Mesendoderm (in vitro differentiated cells): ENCODE data around the gene CSNK1A1L.

ENCODE experiments used
- DNase-seq: peaks from one replicate; pipeline ENCODE4 v3.0.0; 2013
- H2AK5ac ChIP-seq: 2 replicates; pipeline ENCODE4 v1.6.1; 2013; ENCODE audit warnings: low read length, inconsistent platforms
- H2BK120ac ChIP-seq: 2 replicates; pipeline ENCODE4 v1.6.1; 2013; ENCODE audit warnings: low read depth, mild to moderate bottlenecking, low read length, moderate library complexity, mixed read lengths
- H2BK15ac ChIP-seq: replicated peaks from 2 replicates; pipeline ENCODE4 v1.6.1; 2013; ENCODE audit warnings: low read depth, mild to moderate bottlenecking, moderate library complexity
- H2BK5ac ChIP-seq: 2 replicates; pipeline ENCODE4 v1.6.1; 2013; ENCODE audit warnings: low read length, inconsistent platforms
- H3K18ac ChIP-seq: 2 replicates; pipeline ENCODE4 v1.6.1; 2013; ENCODE audit warnings: mild to moderate bottlenecking, low read length, mixed read lengths
- H3K23ac ChIP-seq: one replicate; pipeline ENCODE4 v1.6.1; 2013; ENCODE audit warnings: low read length
- H3K27ac ChIP-seq: 2 replicates; pipeline ENCODE4 v1.5.1; 2013; ENCODE audit warnings: low read depth, mild to moderate bottlenecking, inconsistent platforms, low read length, moderate library complexity
- H3K27me3 ChIP-seq: 2 replicates; pipeline ENCODE4 v1.6.1; 2013; ENCODE audit warnings: low read length, control low read depth, mild to moderate bottlenecking, inconsistent platforms; ENCODE audit not compliant: insufficient read depth, poor library complexity
- H3K36me3 ChIP-seq: 2 replicates; pipeline ENCODE4 v1.6.1; 2013; ENCODE audit warnings: low read length, inconsistent platforms; ENCODE audit not compliant: control insufficient read depth, insufficient read depth
- H3K4ac ChIP-seq: one replicate; pipeline ENCODE4 v1.6.1; 2013; ENCODE audit warnings: low read depth, mild to moderate bottlenecking, low read length, moderate library complexity
- H3K4me1 ChIP-seq: 2 replicates; pipeline ENCODE4 v1.6.1; 2013; ENCODE audit warnings: low read depth, low read length, inconsistent platforms; ENCODE audit not compliant: control insufficient read depth
- H3K4me2 ChIP-seq: 2 replicates; pipeline ENCODE4 v1.6.1; 2013; ENCODE audit warnings: low read length
- H3K4me3 ChIP-seq: 2 replicates; pipeline ENCODE4 v1.5.1; 2013; ENCODE audit warnings: mild to moderate bottlenecking, low read length
- H3K56ac ChIP-seq: one replicate; pipeline ENCODE4 v1.6.1; 2013; ENCODE audit warnings: low read length
- H3K79me1 ChIP-seq: 2 replicates; pipeline ENCODE4 v1.6.1; 2013; ENCODE audit warnings: low read length, inconsistent platforms
- H3K79me2 ChIP-seq: 2 replicates; pipeline ENCODE4 v1.6.1; 2013; ENCODE audit warnings: mild to moderate bottlenecking, low read length; ENCODE audit not compliant: control insufficient read depth, insufficient read depth
- H3K9ac ChIP-seq: 2 replicates; pipeline ENCODE4 v1.6.1; 2013; ENCODE audit warnings: low read length, inconsistent platforms
- H4K5ac ChIP-seq: one replicate; pipeline ENCODE4 v1.6.1; 2013; ENCODE audit warnings: low read length
- H4K8ac ChIP-seq: one replicate; pipeline ENCODE4 v1.6.1; 2013; ENCODE audit warnings: low read depth, mild to moderate bottlenecking, control low read depth, low read length, moderate library complexity
- WGBS: extraction: QIAGEN DNeasy Blood & Tissue Kit; methylation state at CpG from one replicate; pipeline ENCODE4 v1.1.7; 2013; ENCODE audit warnings: low lambda C conversion rate, missing lambda C conversion rate; ENCODE audit not compliant: insufficient coverage; ENCODE audit errors: extremely low coverage; 5-methylcytosine and 5-hydroxymethylcytosine counted together

CSNK1A1L gene

DNA sequence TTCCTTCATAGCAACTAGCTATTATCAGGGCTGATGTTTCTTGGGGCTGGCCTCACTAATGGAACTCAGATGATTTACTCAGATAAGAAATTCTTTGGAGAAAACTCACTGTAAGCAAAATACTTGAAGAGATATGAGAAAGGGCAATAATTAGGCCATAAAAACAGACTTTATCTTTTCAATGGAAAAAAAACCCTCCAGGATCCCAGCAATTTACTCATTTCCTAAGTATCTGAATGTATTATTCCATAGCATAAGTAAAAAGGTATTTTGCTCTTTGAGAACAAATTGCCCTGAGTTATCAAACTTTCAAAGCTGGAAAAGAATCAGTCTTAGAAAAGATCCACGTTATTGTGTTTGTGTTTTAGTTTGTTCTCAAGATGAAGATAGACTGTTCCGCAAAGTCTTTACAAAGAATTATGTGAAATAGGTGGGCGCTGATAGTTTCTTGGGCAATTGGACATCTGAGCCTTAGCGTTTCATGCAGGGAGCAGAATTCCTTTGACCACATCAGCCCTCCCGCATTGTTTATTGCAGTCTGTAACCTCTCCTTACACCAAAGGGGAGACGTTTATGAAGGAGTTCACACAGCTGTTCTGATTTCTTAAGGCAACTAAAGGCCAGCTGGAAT, 29.1 kb upstream of the CSNK1A1L start:
- Histone ChIP-seq H3K23ac (no peak overlapping the region), H2BK15ac (no peak overlapping the region), H3K56ac (no peak overlapping the region), H2AK5ac (no peak overlapping the region), H3K79me1 (no peaks in the 10 kb centered on the region), H2BK5ac (no peak overlapping the region), H3K27me3 (no peaks in the 10 kb centered on the region), H3K4ac (no peak overlapping the region), H3K4me2 (no peak overlapping the region), H3K79me2 (no peaks in the 10 kb centered on the region), H3K18ac (peak overlapping the region; percentile 23), H3K4me3 (no peak overlapping the region), H2BK120ac (no peak overlapping the region), H4K8ac (no peak overlapping the region), H3K4me1 (no peaks in the 10 kb centered on the region), H3K27ac (no peak overlapping the region), H3K9ac (no peak overlapping the region), H4K5ac (no peak overlapping the region), H3K36me3 (no peaks in the 10 kb centered on the region)
- no CpG with 5 or more reads among the region's 6 CpGs for WGBS
- peak; percentile 70 for DNase-seq

DNA sequence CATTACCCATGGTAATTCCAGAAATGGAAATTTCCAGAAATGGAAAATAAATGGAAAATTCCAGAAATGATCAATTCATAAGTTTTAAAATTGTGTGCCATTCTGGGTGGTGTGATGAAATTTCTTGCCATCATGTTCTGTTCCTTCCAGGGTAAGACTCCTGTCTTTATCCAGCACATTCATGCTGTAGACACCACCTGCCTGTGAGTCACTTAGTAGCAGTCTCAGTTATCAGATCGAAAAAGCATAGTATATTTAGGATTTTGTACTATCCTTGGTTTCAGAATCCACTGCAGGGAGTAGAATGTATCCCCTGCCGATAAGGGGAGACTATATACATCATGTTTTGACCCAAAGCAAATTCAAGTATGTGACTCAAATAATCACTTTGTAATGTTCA, 26.7 kb upstream of the CSNK1A1L start:
- Histone ChIP-seq H3K56ac (no peak overlapping the region), H3K79me1 (no peaks in the 10 kb centered on the region), H3K79me2 (no peaks in the 10 kb centered on the region), H2AK5ac (no peak overlapping the region), H3K4me1 (no peaks in the 10 kb centered on the region), H3K36me3 (no peaks in the 10 kb centered on the region), H3K23ac (no peak overlapping the region), H4K8ac (no peak overlapping the region), H3K4me3 (no peak overlapping the region), H3K18ac (no peak overlapping the region), H2BK15ac (no peak overlapping the region), H3K9ac (no peak overlapping the region), H4K5ac (no peak overlapping the region), H2BK120ac (no peak overlapping the region), H2BK5ac (no peak overlapping the region), H3K27me3 (no peaks in the 10 kb centered on the region), H3K4ac (no peak overlapping the region), H3K27ac (no peak overlapping the region), H3K4me2 (no peak overlapping the region)
- no CpG with 5 or more reads among the region's 2 CpGs for WGBS
- DNase-seq = no peak

DNA sequence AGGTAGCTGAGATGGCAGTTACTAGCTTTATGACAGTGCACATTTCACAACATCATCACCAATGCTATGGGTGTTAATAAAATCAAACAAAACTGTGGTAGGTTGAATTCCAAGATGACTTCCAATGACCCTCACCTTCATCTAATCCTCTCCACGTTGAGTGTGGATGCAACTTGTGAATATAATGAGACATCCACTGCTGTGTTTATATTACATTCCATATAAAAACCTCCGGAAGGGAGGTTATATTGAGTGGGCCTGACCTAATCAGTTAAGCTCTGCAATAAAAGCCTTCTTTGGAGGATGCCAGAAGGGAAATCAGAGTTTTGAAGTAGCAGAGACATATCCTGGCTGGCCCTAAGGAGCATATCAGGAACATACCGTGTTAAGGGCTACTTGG, 25.6 kb upstream of the CSNK1A1L start:
- Histone ChIP-seq H3K18ac (no peak overlapping the region), H3K9ac (no peak overlapping the region), H3K56ac (no peak overlapping the region), H3K27me3 (no peaks in the 10 kb centered on the region), H2BK15ac (no peak overlapping the region), H3K36me3 (no peaks in the 10 kb centered on the region), H3K27ac (no peak overlapping the region), H2AK5ac (no peak overlapping the region), H4K8ac (no peak overlapping the region), H3K23ac (no peak overlapping the region), H4K5ac (no peak overlapping the region), H3K4ac (no peak overlapping the region), H2BK120ac (no peak overlapping the region), H3K4me3 (no peak overlapping the region), H3K4me1 (no peaks in the 10 kb centered on the region), H3K4me2 (no peak overlapping the region), H2BK5ac (no peak overlapping the region), H3K79me2 (no peaks in the 10 kb centered on the region), H3K79me1 (no peaks in the 10 kb centered on the region)
- no peak for DNase-seq
- no CpG with 5 or more reads among the region's 3 CpGs for WGBS

DNA sequence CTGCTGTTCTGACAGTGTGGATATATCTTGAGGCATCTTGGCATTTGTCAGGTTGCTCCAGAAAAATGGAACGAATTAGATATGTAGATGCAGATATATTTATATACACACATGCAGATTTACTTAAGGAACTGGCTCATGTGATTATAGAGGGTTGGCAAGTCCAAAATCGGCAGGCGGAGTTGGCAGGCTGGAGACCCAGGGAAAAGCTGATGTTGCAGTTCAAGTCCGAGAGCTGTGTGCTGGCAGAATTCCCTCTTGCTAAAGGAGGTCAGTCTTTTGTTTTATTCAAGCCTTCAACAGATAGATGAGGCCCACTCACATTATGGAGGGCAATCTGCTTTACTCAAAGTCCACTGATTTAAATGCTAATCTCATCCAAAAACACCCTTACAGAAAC, 24.4 kb upstream of the CSNK1A1L start:
- no peak overlapping the region for H3K4me3 ChIP-seq
- no peak overlapping the region for H4K8ac ChIP-seq
- no peaks in the 10 kb centered on the region for H3K79me2 ChIP-seq
- no peaks in the 10 kb centered on the region for H3K27me3 ChIP-seq
- no peak overlapping the region for H3K23ac ChIP-seq
- WGBS = no CpG with 5 or more reads among the region's 4 CpGs
- no peak overlapping the region for H3K27ac ChIP-seq
- H3K36me3 ChIP-seq = no peaks in the 10 kb centered on the region
- DNase-seq = no peak
- no peak overlapping the region for H2BK15ac ChIP-seq
- no peaks in the 10 kb centered on the region for H3K4me1 ChIP-seq
- H3K56ac ChIP-seq = no peak overlapping the region
- H2BK5ac ChIP-seq = no peak overlapping the region
- no peaks in the 10 kb centered on the region for H3K79me1 ChIP-seq
- H2AK5ac ChIP-seq = no peak overlapping the region
- H3K18ac ChIP-seq = no peak overlapping the region
- no peak overlapping the region for H2BK120ac ChIP-seq
- H4K5ac ChIP-seq = no peak overlapping the region
- no peak overlapping the region for H3K9ac ChIP-seq
- H3K4ac ChIP-seq = no peak overlapping the region
- H3K4me2 ChIP-seq = no peak overlapping the region

DNA sequence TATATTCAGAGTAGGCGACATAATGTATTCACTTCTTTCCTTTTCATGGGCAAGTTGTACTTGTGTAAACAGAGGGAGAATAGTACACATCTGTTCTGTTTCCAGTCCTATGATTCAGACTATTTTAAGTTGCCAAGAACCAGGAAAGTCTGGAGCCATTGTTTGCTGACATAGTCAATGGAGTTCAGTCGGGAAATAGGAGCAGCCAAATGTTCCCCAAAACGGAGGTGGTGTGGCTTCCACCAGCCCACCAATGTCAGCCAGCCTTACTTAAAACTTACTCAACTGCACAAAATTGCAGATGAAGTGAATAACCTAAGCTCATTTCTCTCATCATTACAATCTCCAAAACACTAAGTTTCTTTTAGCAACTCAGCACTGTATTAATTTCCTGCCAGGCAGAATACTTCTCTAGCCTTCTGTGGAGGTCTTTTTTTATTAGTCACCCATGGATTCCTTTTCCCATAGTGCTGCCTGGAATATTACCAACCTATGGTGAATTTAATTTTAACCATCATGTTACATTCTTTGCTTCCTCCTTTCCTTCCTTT, 22.3 kb upstream of the CSNK1A1L start:
- no peaks in the 10 kb centered on the region for H3K79me2 ChIP-seq
- H3K4me2 ChIP-seq = no peak overlapping the region
- no peak overlapping the region for H3K56ac ChIP-seq
- H3K4me3 ChIP-seq = no peak overlapping the region
- no peak overlapping the region for H3K9ac ChIP-seq
- H3K36me3 ChIP-seq = no peaks in the 10 kb centered on the region
- WGBS = no CpG with 5 or more reads among the region's 3 CpGs
- H2AK5ac ChIP-seq = no peak overlapping the region
- no peak overlapping the region for H3K4ac ChIP-seq
- H3K4me1 ChIP-seq = no peaks in the 10 kb centered on the region
- no peaks in the 10 kb centered on the region for H3K27me3 ChIP-seq
- no peak overlapping the region for H4K5ac ChIP-seq
- H2BK120ac ChIP-seq = no peak overlapping the region
- no peak overlapping the region for H2BK5ac ChIP-seq
- H3K27ac ChIP-seq = no peak overlapping the region
- H2BK15ac ChIP-seq = no peak overlapping the region
- no peak for DNase-seq
- H4K8ac ChIP-seq = no peak overlapping the region
- peak overlapping the region; percentile 51 for H3K18ac ChIP-seq
- no peak overlapping the region for H3K23ac ChIP-seq
- H3K79me1 ChIP-seq = no peaks in the 10 kb centered on the region

DNA sequence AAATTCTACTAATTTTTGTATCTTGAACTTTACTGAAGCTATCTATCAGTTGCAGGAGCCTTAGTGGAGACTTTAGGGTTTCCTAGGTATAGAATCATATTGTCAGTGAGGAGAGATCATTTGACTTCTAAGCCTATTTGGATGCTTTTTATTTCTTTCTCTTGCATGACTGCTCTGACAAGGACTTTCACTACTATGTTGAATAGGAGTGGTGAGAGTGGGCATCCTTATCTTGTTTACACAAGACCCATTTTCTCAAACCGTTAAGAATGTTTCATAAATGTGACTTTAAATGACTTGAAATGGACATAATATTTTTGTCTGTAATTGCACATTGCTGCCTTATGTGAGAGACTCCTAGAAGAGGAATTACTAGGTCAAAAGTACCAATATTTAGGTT, 17.9 kb upstream of the CSNK1A1L start:
- WGBS = no CpG with 5 or more reads among the region's 1 CpG
- Histone ChIP-seq H3K4me2 (no peak overlapping the region), H3K27me3 (no peaks in the 10 kb centered on the region), H4K5ac (no peak overlapping the region), H3K4me3 (no peak overlapping the region), H2BK120ac (no peak overlapping the region), H2BK5ac (no peak overlapping the region), H3K56ac (no peak overlapping the region), H3K23ac (no peak overlapping the region), H3K4me1 (no peaks in the 10 kb centered on the region), H3K4ac (no peak overlapping the region), H3K79me2 (no peaks in the 10 kb centered on the region), H3K9ac (no peak overlapping the region), H3K18ac (no peak overlapping the region), H3K27ac (no peak overlapping the region), H2AK5ac (no peak overlapping the region), H3K79me1 (no peaks in the 10 kb centered on the region), H4K8ac (no peak overlapping the region), H3K36me3 (no peaks in the 10 kb centered on the region), H2BK15ac (no peak overlapping the region)
- DNase-seq = no peak
